ENCODE measurements around the gene LGALS3BP.

- TF ChIP-seq EZH2 (IDR thresholded peaks at IDR 0.05; ENCODE audit: low read length) (no peak), CTCF (optimal IDR thresholded peaks at IDR 0.05 in 1 of 3, IDR thresholded peaks at IDR 0.05 in 1 of 3, conservative IDR thresholded peaks at IDR 0.05 in 1 of 3; ENCODE audit: extremely low read depth in 1 of 3, insufficient read depth in 2 of 3, low read length in 3 of 3) (no peak)
Measured at GRCh38 chr17:79008666-79009387, 29.1 kb upstream of the LGALS3BP start.
